Thoracic aorta (tissue), 2 donors: Measurements from ENCODE around the gene CAMKMT. TPM values are rescaled to one million over a fixed set of nuclear protein-coding genes. Genes with fewer than 3 reads are reported as not detected.

ENCODE experiments used
- ATAC-seq: fragments of 150-250 bp; one replicate; pipeline ENCODE4 v1.8.0; 2017; ENCODE audit warnings: low read depth; ENCODE audit not compliant: insufficient number of reproducible peaks, low FRiP score
- DNase-seq: peaks from one replicate; pipeline ENCODE4 v3.0.0-alpha.2; 2020; ENCODE audit warnings: low spot score
- H3K27ac ChIP-seq, 2 donors: fragments of 200-600 bp; sonication (generic); 1 replicate in 1 of 2; 2 replicates in 1 of 2; pipeline ENCODE4 v1.5.1; 2016; ENCODE audit warnings: mild to moderate bottlenecking in 2 of 2, moderate library complexity in 2 of 2
- H3K27me3 ChIP-seq: fragments of 200-600 bp; sonication (generic); replicated peaks from 2 replicates; pipeline ENCODE4 v1.6.0; 2016; ENCODE audit warnings: mild to moderate bottlenecking; ENCODE audit not compliant: insufficient read depth
- H3K36me3 ChIP-seq: fragments of 200-600 bp; sonication (generic); one replicate; pipeline ENCODE4 v1.5.1; 2016
- H3K4me1 ChIP-seq, 2 donors: fragments of 200-600 bp; sonication (generic); 1 replicate in 1 of 2; 2 replicates in 1 of 2; pipeline versions ENCODE4 v1.5.1 to v1.6.0; 2016; ENCODE audit warnings: low read depth in 2 of 2, mild to moderate bottlenecking in 1 of 2; ENCODE audit not compliant: control insufficient read depth in 1 of 2
- H3K4me3 ChIP-seq: fragments of 200-600 bp; sonication (generic); 2 replicates; pipeline ENCODE4 v1.5.1; 2016; ENCODE audit warnings: mild to moderate bottlenecking
- H3K9me3 ChIP-seq: fragments of 200-600 bp; sonication (generic); 2 replicates; pipeline ENCODE4 v1.5.1; 2016
- CTCF ChIP-seq: fragments of 200-600 bp; sonication (generic); IDR thresholded peaks from one replicate; pipeline ENCODE4 v1.5.1; 2019; ENCODE audit warnings: antibody characterized with exemption
- total RNA-seq, 2 donors: library from RNA; depleted of rRNA; stranded (reverse); fragments of >200 nt; gene quantifications; one replicate each; pipeline versions ENCODE4 v1.1.0 to v1.2.3, GENCODE V29; 2016

The CAMKMT gene
- total RNA-seq, 2 donors from 2014 or later, result 4.7 to 11.6 TPM

- no peaks in the 10 kb centered on the region for H3K9me3 ChIP-seq
- no peak for DNase-seq
- no peaks in the 10 kb centered on the region for H3K36me3 ChIP-seq
- peaks cover 0 to 12% of the 10 kb centered on the region in 2 donors for H3K4me1 ChIP-seq
- no peak for TF ChIP-seq CTCF
- no peak overlapping the region for H3K4me3 ChIP-seq
- no peak for ATAC-seq
- no peak overlapping the region for H3K27ac ChIP-seq
- H3K27me3 ChIP-seq, result no peaks in the 10 kb centered on the region
These were observed 381.7 kb downstream of the CAMKMT start for GRCh38 chr2:44743473-44743872.

- Histone ChIP-seq H3K9me3 (no peaks in the 10 kb centered on the region), H3K36me3 (no peaks in the 10 kb centered on the region), H3K4me3 (no peak overlapping the region), H3K27ac (no peak overlapping the region), H3K27me3 (no peaks in the 10 kb centered on the region), H3K4me1 (peaks cover 0 to 12% of the 10 kb centered on the region in 2 donors)
- TF ChIP-seq CTCF, result no peak
- DNase-seq (no peak), ATAC-seq (no peak)
These were observed 383.5 kb downstream of the CAMKMT start for GRCh38 chr2:44744961-44745892.

GRCh38 chr2:44745922-44746766 is 384.4 kb downstream of the CAMKMT start:
- Histone ChIP-seq H3K27ac (no peak overlapping the region), H3K9me3 (no peaks in the 10 kb centered on the region), H3K36me3 (no peaks in the 10 kb centered on the region), H3K4me3 (no peak overlapping the region), H3K4me1 (peaks cover 0 to 7% of the 10 kb centered on the region in 2 donors), H3K27me3 (no peaks in the 10 kb centered on the region)
- no peak for TF ChIP-seq CTCF
- no peak for DNase-seq
- no peak for ATAC-seq

- Histone ChIP-seq H3K27ac (no peak overlapping the region), H3K4me1 (no peaks in the 10 kb centered on the region)
These were observed 385.3 kb downstream of the CAMKMT start for GRCh38 chr2:44746856-44747615.

More at GRCh38 chr2:44746856-44747615, 385.3 kb downstream of the CAMKMT start:
- H3K36me3 ChIP-seq, result no peaks in the 10 kb centered on the region
- TF ChIP-seq CTCF, result no peak
- DNase-seq (no peak), ATAC-seq (no peak)
- no peaks in the 10 kb centered on the region for H3K27me3 ChIP-seq
- no peaks in the 10 kb centered on the region for H3K9me3 ChIP-seq
- H3K4me3 ChIP-seq, result no peak overlapping the region
